Brain microvascular endothelial cell (primary cell): ENCODE results near the gene HSPA4L.
A peak's percentile ranks its signal among the peaks of the same experiment; 100 is the strongest.

Experiments
- DNase-seq: peaks from one replicate; pipeline ENCODE4 v3.0.0-alpha.2; 2020
- H3K27ac ChIP-seq: fragments of 250-450 bp; sonication (Bioruptor Pico); 2 replicates; pipeline ENCODE4 v1.5.1; 2020; ENCODE audit warnings: mild to moderate bottlenecking, moderate library complexity
- H3K27me3 ChIP-seq: fragments of 250-450 bp; sonication (Bioruptor Pico); replicated peaks from 2 replicates; pipeline ENCODE4 v1.5.1; 2020; ENCODE audit warnings: mild to moderate bottlenecking
- H3K36me3 ChIP-seq: fragments of 250-450 bp; sonication (Bioruptor Pico); replicated peaks from 2 replicates; pipeline ENCODE4 v1.5.1; 2020; ENCODE audit warnings: mild to moderate bottlenecking
- H3K4me3 ChIP-seq: 2 replicates; pipeline ENCODE4 v1.5.1; 2011; ENCODE audit warnings: low read depth, mild to moderate bottlenecking, control low read depth, low read length, moderate library complexity
- CTCF ChIP-seq: IDR thresholded peaks from 2 replicates; pipeline ENCODE4 v1.5.1; 2011; ENCODE audit warnings: low read depth, mild to moderate bottlenecking, moderate library complexity, low read length, control low read depth, inconsistent platforms; ENCODE audit errors: missing control alignments
- in situ Hi-C: cut with HindIII; loops from 2 replicates; pipeline ENCODE4 v1.10.0; 2017; ENCODE audit warnings: low sequenced_read_pairs, low pct_ligation_motif_present

The HSPA4L gene

GRCh38 chr4:127783955-127784770 lies 2.0 kb downstream of the HSPA4L start:
- no peak for DNase-seq
- no peak overlapping the region for H3K27ac ChIP-seq
- TF ChIP-seq CTCF: no peak
- in situ Hi-C loops: no loop called here
- no peak overlapping the region for H3K4me3 ChIP-seq
- H3K36me3 ChIP-seq: no peaks in the 10 kb centered on the region
- no peaks in the 10 kb centered on the region for H3K27me3 ChIP-seq

GRCh38 chr4:127788517-127788916 lies 6.4 kb downstream of the HSPA4L start:
- H3K36me3 ChIP-seq: no peaks in the 10 kb centered on the region
- no peak for DNase-seq
- TF ChIP-seq CTCF: peak; percentile 37
- H3K4me3 ChIP-seq: no peak overlapping the region
- no peak overlapping the region for H3K27ac ChIP-seq
- H3K27me3 ChIP-seq: no peaks in the 10 kb centered on the region
- in situ Hi-C loops: no loop called here

- Histone ChIP-seq H3K36me3 (no peaks in the 10 kb centered on the region), H3K27ac (no peak overlapping the region), H3K27me3 (no peaks in the 10 kb centered on the region), H3K4me3 (no peak overlapping the region)
- DNase-seq: no peak
- in situ Hi-C loops: no loop called here
- no peak for TF ChIP-seq CTCF
These were observed 9.3 kb downstream of the HSPA4L start for GRCh38 chr4:127791391-127791790.

- Histone ChIP-seq H3K27me3 (no peaks in the 10 kb centered on the region), H3K4me3 (no peak overlapping the region), H3K27ac (no peak overlapping the region), H3K36me3 (no peaks in the 10 kb centered on the region)
- no peak for DNase-seq
- in situ Hi-C loops: no loop called here
- no peak for TF ChIP-seq CTCF
These were observed 11.4 kb downstream of the HSPA4L start for GRCh38 chr4:127793528-127793927.

- H3K27ac ChIP-seq: no peak overlapping the region
- no peak for TF ChIP-seq CTCF
- no peak overlapping the region for H3K4me3 ChIP-seq
- no peak for DNase-seq
- in situ Hi-C loops: no loop called here
- no peaks in the 10 kb centered on the region for H3K36me3 ChIP-seq
- H3K27me3 ChIP-seq: no peaks in the 10 kb centered on the region
These were observed 17.6 kb downstream of the HSPA4L start for GRCh38 chr4:127799711-127800110.
